GM19467 (cell line): Measurements from ENCODE around the gene CPXM2.
"Not testable (repeated sequence)": the region's sequence is repeated elsewhere in the genome, so short reads cannot be mapped to it uniquely, and the experiment has no call there.

Experiments used
- ATAC-seq: cut with Tn5 transposase; IDR thresholded peaks from one replicate; pipeline ENCODE4 v1.9.1; 2021; ENCODE audit warnings: mild to moderate bottlenecking, moderate library complexity; ENCODE audit not compliant: unreplicated experiment

Gene CPXM2

GRCh38 chr10:123747426-123747825, 144.2 kb downstream of the CPXM2 start:
- ATAC-seq, result no peak

DNA sequence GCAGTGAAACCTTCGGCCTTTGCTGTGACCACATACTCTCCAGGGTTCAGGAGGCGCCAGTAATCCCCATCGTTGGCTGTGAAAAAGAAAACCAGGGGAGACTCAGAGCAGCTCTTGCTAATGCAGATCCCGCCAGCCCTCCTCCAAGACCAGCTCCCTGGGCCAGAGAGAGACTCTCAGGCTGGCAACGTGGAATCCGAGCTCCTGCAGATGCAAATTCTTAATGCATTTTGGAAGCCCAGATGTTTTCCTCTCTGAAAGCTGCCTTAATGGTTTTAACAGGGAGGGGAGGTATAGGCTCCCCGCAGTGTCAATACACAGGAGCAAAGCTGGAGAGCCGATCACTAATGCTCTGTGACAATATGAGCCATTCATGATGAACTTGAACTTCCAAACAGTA, 144.7 kb downstream of the CPXM2 start:
- no peak for ATAC-seq

DNA sequence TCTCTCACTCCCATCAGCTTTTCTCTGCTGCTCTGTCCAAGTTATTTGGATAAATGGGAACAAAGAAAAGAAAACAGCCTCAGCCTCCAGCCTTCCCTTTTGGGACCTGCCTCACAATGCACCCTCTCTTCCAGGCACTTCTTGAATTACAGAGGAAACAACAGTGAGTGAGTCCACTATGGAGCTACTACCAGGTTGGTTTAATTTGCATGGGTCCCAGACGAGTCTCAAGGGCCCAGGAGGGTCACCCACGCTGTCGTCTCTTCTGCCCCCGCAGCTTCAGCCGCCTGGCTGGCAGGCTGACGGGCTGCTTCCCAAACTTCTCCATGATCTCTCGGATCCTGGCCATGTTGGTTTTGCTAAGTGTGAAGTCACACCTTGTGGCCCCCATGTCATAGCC, 145.1 kb downstream of the CPXM2 start:
- ATAC-seq, result no peak

- no peak for ATAC-seq
These were observed 145.5 kb downstream of the CPXM2 start for GRCh38 chr10:123746061-123746460.

- ATAC-seq, result no peak
These were observed 147.4 kb downstream of the CPXM2 start for GRCh38 chr10:123744224-123744536.

GRCh38 chr10:123743441-123744223, 148.0 kb downstream of the CPXM2 start:
- no peak for ATAC-seq

GRCh38 chr10:123742751-123743440, 148.7 kb downstream of the CPXM2 start:
- no peak for ATAC-seq

- ATAC-seq, result no peak
These were observed 149.9 kb downstream of the CPXM2 start for GRCh38 chr10:123741711-123742110.

DNA sequence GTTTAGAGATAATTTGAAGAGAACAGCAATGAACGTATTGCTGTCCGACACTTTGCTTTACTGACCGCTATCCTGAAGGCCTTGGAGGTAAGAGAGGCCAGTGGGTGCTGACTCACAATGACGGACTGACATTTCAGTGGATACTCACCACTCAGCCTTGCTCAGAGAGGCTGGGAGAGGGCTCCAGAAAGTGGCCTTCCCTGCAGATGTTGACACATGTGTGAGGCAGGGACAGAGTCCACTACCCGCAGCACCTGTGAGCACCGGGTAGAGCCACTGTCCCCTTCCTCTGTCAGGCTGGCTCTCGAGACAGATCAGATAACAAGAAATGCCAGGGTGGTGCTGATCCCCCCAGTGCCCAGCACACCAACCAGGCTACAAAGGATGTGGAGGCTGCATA, 150.5 kb downstream of the CPXM2 start:
- no peak for ATAC-seq

GRCh38 chr10:123736917-123737316, 154.7 kb downstream of the CPXM2 start:
- ATAC-seq, result not testable (repeated sequence)

GRCh38 chr10:123729523-123729922, 162.1 kb downstream of the CPXM2 start:
- no peak for ATAC-seq

DNA sequence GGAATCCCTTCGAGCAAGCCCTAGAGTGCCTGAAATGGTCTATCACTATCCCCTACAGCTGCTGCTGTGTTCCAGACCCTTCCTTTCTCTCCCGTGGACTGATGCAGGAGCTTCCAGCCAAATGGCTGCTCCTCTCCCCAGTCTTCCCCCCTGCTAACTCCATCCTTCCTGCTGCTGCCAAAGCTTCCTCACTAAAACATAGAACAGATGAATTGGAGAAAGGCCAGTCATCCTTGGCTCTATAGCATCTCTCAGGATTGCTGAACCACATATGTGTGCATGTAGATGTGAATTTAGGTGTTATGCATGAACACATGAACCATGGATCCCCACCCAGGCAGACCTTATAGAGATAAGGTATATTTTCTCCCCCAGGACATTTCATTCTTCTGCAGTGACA, 164.8 kb downstream of the CPXM2 start:
- no peak for ATAC-seq

DNA sequence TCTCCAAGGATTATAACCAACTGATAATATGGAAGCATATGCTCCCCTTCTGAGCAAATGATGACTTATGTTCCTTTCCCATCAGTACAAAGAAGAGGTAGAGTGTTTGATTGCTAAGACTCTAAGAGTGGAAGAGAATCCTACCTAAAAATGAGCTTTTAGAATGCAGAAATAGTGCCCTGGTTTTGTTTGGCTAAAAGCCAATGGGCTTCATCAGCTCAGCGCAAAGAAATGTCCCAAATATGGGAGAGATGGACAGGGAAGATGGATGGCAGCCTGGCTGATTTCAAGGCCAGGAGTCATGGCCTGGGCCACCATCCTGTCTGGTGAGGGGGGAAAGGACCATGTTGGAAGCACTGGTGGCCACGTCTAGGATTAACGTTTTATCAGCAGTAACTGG, 165.2 kb downstream of the CPXM2 start:
- no peak for ATAC-seq

DNA sequence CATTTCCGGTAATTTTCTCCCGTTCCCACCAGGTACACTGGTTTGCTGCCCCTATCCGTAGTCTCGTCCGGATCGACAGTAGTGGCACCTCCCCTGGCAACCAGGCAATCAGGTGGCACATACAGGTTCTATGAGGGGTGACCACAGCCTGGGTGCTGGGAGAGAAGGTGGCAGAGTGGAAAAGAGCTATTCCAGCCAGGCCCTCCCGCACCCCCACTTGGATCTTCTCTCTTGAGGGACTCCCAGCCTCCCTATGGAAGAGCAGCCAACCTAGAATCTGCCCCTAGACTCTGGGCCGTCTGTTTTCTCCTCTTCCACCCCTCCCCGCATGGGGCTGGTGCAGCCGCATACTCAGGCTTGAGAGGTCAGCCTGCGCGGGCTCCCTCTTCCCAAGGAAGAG, 166.9 kb downstream of the CPXM2 start:
- no peak for ATAC-seq

- no peak for ATAC-seq
These were observed 169.3 kb downstream of the CPXM2 start for GRCh38 chr10:123722351-123722750.

DNA sequence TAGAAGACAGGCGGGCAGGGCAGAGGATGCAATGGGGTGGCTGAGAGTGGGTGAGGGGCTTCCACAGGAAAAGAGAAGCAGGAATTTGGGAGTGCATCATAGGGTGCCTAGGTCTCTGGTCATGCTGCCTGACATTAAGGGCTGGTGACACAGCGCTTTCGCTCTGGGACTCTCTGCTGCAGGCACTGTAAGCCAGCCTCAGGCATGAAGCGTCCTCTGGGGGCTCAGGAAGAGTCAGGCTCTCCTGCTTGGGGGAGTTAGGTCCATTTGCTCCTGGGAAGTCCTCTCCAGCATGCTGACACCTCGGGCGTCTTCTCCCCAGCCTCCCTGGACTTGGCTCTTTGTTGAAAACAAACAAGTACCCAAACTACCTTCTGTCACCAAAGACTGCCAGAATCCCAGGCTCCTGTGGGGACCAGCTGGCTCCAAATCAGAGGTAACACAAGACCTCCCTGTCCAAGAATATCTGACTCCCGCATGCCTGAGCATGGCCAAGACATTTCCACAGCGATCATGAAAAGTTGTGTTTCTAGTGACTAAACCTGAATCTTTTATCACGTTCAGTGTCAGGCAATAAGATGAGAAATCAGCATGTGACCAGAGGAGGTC, 170.1 kb downstream of the CPXM2 start:
- no peak for ATAC-seq

DNA sequence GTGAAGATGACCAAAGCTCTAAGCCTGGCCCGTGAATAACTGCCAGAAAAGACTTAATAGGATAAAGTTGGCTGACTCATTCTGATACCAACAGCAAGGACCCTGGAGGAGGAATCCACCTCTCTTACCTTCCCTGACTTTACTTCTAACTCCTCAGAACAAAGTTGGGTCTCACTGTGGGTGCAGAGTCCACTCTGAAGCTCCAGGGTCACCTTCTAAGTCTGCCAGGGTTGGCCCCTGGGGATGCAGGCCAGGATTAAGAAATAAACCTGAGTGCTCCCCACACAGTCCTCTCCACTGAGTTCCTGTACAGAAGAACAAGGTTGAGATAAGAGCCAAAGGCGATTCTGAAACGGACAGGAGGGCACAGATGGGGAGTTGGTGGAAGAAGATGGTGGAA, 171.1 kb downstream of the CPXM2 start:
- no peak for ATAC-seq

DNA sequence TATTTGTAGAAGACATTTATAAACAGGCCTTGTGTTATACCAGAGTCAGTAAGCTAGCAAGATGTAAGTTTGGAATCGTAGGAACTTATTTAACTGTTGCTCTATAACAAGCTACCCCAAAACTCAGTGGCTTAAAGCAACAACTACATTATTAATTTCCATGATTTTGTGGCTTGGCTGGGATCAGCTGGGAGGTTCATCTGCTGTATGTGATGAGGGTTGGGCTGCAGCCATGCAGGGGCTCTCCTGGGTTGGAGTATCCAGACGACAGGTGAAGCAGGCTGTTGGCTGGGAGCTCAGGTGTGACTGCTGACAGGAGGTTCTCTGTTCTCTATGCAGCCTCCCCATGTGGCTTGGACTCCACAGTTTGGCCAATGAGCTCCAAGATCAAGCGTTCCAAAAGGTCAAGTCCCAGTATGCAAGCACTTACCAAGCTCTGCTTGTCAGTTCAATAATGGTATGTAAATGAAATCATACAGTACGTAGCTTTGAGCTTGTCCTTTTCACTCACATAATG, 173.0 kb downstream of the CPXM2 start:
- no peak for ATAC-seq

DNA sequence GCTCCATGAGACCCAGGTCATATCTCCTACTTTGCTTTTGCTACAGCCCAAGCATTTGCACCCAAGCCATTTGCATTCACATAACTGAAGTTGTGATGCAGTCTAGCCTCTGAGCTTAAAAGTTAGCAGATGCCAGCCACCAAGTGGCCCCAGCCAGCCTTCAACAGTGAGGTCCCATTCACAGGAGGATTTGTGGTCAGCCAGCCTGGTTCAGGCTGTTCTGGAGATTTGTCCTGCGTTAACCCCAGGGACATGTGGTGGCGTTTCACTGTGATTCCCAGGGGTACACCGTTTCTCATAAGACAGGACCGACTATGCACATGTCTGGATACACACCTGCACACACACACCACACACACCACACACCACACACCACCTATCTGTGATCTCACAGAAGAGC, 174.3 kb downstream of the CPXM2 start:
- no peak for ATAC-seq

- ATAC-seq, result no peak
These were observed 176.1 kb downstream of the CPXM2 start for GRCh38 chr10:123715546-123715945.

DNA sequence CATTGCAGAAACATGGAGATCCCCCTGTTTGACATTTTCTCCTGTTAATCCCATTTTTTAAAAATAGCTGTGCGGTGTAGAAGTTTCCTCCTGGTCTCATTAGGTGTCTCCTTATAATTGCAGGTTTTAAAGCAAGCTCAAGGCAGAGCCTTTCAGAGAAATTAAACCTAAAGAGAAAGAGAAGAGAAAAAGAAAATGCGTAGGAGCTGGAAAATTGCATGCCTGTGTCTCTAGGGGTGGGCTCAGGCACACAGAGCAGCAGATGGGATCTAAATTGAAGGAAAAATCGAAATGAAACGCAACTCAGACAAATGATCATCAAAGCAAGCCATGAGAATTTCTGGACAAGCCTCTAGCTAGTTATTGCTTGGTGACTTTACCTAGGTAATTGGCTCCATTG, 185.4 kb downstream of the CPXM2 start:
- no peak for ATAC-seq

DNA sequence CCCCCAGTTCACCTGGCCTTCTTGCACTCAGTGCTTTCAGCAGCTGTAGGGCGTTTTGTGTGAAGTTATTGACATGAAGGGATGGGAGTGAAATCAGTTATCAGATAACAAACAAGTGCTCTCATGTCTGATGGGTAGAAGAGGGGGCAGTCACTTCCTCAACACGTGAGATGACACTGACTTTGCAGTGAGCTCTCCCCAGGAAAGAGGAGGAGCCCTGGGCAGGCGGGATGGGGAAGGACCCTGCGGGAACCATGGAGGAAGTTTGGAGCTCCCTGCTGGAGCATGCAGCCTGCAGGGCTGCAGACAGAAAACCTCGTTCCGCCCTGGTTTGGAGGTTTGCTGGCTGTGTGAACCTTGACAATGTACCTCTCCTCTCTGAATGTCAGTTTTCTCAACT, 186.8 kb downstream of the CPXM2 start:
- ATAC-seq, result no peak
